ENCODE data around the gene NLK.
"Not testable (repeated sequence)": the region's sequence is repeated elsewhere in the genome, so short reads cannot be mapped to it uniquely, and the experiment has no call there.

NLK gene

GRCh38 chr17:28204751-28205150 lies 162.3 kb downstream of the NLK start:
- FAIRE-seq (no peak), DNase-seq (ENCODE audit: insufficient read length) (no peak)
- TF ChIP-seq POLR2A (IDR thresholded peaks at IDR 0.05; ENCODE audit: low read depth, low read length) (no peak), TAF1 (IDR thresholded peaks at IDR 0.05; ENCODE audit: borderline replicate concordance, low read depth, low read length) (no peak)

GRCh38 chr17:28206292-28206691 lies 163.8 kb downstream of the NLK start:
- no peak for DNase-seq (ENCODE audit: insufficient read length)
- no peak for TF ChIP-seq POLR2A (IDR thresholded peaks at IDR 0.05; ENCODE audit: low read depth, low read length)
- TF ChIP-seq POLR2AphosphoS5 (IDR thresholded peaks at IDR 0.05; ENCODE audit: low read depth, low read length): no peak
- TF ChIP-seq TAF1 (IDR thresholded peaks at IDR 0.05; ENCODE audit: borderline replicate concordance, low read depth, low read length): no peak
- no peak for FAIRE-seq

DNA sequence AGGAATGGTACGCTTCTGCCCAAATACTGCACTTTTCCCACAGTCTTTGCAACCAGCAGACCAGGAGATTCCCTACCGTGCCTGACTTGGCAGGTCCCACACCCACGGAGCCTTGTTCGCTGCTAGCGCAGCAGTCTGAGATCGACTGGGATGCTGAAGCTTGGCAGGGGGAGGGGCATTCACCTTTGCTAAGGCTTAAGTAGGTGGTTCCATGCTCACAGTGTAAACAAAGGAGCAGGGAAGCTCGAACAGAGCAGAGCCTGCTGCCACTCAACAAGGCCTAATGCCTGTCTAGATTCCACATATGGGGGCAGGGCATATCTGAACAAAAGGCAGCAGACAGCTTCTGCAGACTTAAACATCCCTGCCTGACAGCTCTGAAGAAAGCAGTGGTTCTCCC lies 169.3 kb downstream of the NLK start:
- DNase-seq (ENCODE audit: insufficient read length) (no peak), FAIRE-seq (no peak)
- TF ChIP-seq TAF1 (IDR thresholded peaks at IDR 0.05; ENCODE audit: borderline replicate concordance, low read depth, low read length): no peak

- not testable (repeated sequence) for DNase-seq (ENCODE audit: insufficient read length); FAIRE-seq
These were observed 171.1 kb downstream of the NLK start for GRCh38 chr17:28213578-28213977.

DNA sequence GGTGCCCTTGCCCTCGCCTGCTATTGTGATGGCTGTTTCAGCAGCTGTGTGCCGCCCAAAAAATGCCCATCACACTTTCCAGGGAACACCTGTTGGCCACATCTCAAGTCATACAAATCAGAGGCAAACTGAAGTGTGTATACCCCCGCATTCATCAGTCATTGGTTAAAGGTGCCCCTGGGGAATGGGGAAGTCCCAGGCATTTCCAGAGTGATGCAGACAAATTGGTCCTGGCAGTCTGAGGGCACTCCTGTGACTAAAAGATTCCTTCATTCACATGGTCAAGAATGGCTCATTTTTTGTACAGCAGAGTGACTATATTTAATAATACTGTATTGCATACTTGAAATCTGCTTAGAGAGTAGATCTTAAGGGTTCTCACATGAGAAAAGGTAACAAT lies 173.6 kb downstream of the NLK start:
- DNase-seq (ENCODE audit: insufficient read length): no peak
- TF ChIP-seq POLR2A (IDR thresholded peaks at IDR 0.05; ENCODE audit: low read depth, low read length) (no peak), POLR2AphosphoS5 (IDR thresholded peaks at IDR 0.05; ENCODE audit: low read depth, low read length) (no peak), TAF1 (IDR thresholded peaks at IDR 0.05; ENCODE audit: borderline replicate concordance, low read depth, low read length) (no peak)
- no peak for FAIRE-seq

- FAIRE-seq (no peak), DNase-seq (ENCODE audit: insufficient read length) (no peak)
- no peak for TF ChIP-seq TAF1 (IDR thresholded peaks at IDR 0.05; ENCODE audit: borderline replicate concordance, low read depth, low read length)
- no peak for TF ChIP-seq POLR2A (IDR thresholded peaks at IDR 0.05; ENCODE audit: low read depth, low read length)
- no peak for TF ChIP-seq POLR2AphosphoS5 (IDR thresholded peaks at IDR 0.05; ENCODE audit: low read depth, low read length)
These were observed 174.1 kb downstream of the NLK start for GRCh38 chr17:28216528-28216927.

- FAIRE-seq (no peak), DNase-seq (ENCODE audit: insufficient read length) (no peak)
- TF ChIP-seq POLR2A (IDR thresholded peaks at IDR 0.05; ENCODE audit: low read depth, low read length) (no peak), POLR2AphosphoS5 (IDR thresholded peaks at IDR 0.05; ENCODE audit: low read depth, low read length) (no peak), TAF1 (IDR thresholded peaks at IDR 0.05; ENCODE audit: borderline replicate concordance, low read depth, low read length) (no peak)
These were observed 177.3 kb downstream of the NLK start for GRCh38 chr17:28219771-28220170.

GRCh38 chr17:28221751-28222414 lies 179.4 kb downstream of the NLK start:
- no peak for TF ChIP-seq POLR2A (IDR thresholded peaks at IDR 0.05; ENCODE audit: low read depth, low read length)
- TF ChIP-seq TAF1 (IDR thresholded peaks at IDR 0.05; ENCODE audit: borderline replicate concordance, low read depth, low read length): no peak
- no peak for TF ChIP-seq POLR2AphosphoS5 (IDR thresholded peaks at IDR 0.05; ENCODE audit: low read depth, low read length)
- FAIRE-seq (no peak), DNase-seq (ENCODE audit: insufficient read length) (no peak)

GRCh38 chr17:28225271-28225670 lies 182.8 kb downstream of the NLK start:
- FAIRE-seq: no peak

GRCh38 chr17:28225867-28226266 lies 183.4 kb downstream of the NLK start:
- TF ChIP-seq TAF1 (IDR thresholded peaks at IDR 0.05; ENCODE audit: borderline replicate concordance, low read depth, low read length): no peak
- TF ChIP-seq POLR2AphosphoS5 (IDR thresholded peaks at IDR 0.05; ENCODE audit: low read depth, low read length): no peak
- TF ChIP-seq POLR2A (IDR thresholded peaks at IDR 0.05; ENCODE audit: low read depth, low read length): no peak

More at GRCh38 chr17:28225271-28225670, 182.8 kb downstream of the NLK start:
- DNase-seq (ENCODE audit: insufficient read length): no peak
- TF ChIP-seq POLR2AphosphoS5 (IDR thresholded peaks at IDR 0.05; ENCODE audit: low read depth, low read length) (no peak), POLR2A (IDR thresholded peaks at IDR 0.05; ENCODE audit: low read depth, low read length) (no peak), TAF1 (IDR thresholded peaks at IDR 0.05; ENCODE audit: borderline replicate concordance, low read depth, low read length) (no peak)

DNA sequence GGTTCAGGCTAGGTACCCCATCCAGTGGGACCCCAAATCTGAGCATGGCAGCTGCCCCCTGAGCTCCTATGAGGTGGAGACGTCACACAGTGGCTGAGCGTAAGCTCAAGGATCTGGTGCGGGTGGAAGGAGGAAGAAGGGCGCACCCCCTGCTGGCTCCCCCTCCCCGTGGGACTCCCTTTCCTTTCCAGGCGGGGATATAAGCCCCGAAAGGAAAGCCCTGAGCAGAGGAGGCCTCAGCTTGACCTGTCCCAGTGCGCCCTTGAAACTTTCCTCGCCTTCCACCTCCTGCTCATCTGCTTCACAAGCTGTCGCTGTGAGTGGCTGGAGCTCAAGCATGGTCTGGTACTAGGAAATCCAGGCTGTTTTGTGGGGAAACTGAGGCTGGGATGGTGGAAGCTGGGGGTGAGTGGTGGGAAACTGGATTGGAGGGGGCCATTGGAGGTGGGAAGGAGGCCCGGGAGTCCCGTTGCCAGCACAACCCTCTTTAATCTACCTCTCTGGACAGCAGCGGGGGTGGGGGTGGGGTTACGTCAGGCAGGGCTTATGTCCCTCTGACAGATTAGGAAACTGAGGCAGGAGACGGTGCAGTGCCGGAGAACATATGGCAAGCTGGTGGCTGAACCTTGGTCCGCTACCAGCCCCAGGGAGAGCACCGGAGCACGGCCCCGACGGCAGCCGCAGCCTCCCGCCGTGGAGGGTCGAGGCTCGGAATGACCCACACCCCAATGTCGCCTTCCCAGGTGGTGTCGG lies 184.3 kb downstream of the NLK start:
- no peak for FAIRE-seq
- TF ChIP-seq POLR2AphosphoS5 (IDR thresholded peaks at IDR 0.05; ENCODE audit: low read depth, low read length): no peak
- TF ChIP-seq TAF1 (IDR thresholded peaks at IDR 0.05; ENCODE audit: borderline replicate concordance, low read depth, low read length): no peak
- TF ChIP-seq POLR2A (IDR thresholded peaks at IDR 0.05; ENCODE audit: low read depth, low read length): no peak
- DNase-seq (ENCODE audit: insufficient read length): no peak

More at GRCh38 chr17:28225867-28226266, 183.4 kb downstream of the NLK start:
- DNase-seq (ENCODE audit: insufficient read length) (no peak), FAIRE-seq (no peak)

DNA sequence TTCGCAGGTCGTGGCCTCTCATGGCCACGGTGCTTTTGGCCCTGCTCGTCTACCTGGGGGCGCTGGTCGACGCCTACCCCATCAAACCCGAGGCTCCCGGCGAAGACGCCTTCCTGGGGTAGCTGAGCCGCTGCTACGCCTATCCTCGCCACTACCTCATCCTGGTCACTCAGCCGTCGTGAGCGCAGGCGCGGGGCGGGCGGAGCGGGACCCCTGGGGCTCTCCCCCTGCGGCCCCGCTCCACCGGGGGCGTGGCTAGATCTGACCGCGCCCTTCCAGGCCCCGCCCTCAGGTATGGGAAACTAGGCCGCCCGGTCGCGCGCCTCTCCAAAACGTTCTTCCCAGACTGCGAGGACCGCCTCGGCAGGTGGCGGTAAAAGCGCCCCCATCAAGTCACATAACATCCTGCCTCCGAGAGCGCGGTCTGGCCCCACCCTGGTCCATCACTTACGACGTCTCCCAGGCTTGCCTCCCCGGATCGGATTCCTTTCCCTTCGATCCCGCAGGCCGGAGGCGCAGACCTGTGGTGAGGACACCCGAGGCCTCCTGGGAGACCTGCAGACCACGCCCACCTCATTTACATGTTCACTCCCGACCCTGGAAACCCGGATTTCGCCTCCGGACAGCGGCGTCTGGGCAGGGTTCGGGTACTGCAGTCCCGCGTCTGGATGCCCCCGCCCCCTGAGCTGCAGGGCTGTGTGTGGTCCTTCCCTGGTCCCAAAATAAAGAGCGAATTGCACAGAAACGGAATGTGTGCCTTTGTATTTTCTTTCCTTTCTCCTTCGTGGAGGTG lies 185.0 kb downstream of the NLK start:
- FAIRE-seq (no peak), DNase-seq (ENCODE audit: insufficient read length) (no peak)
- no peak for TF ChIP-seq TAF1 (IDR thresholded peaks at IDR 0.05; ENCODE audit: borderline replicate concordance, low read depth, low read length)
- TF ChIP-seq POLR2A (IDR thresholded peaks at IDR 0.05; ENCODE audit: low read depth, low read length): no peak
- TF ChIP-seq POLR2AphosphoS5 (IDR thresholded peaks at IDR 0.05; ENCODE audit: low read depth, low read length): no peak

Data from GM12892 (cell line).